GM19238 (cell line): ENCODE data around the gene ID1.
"Not testable (repeated sequence)": the region's sequence is repeated elsewhere in the genome, so short reads cannot be mapped to it uniquely, and the experiment has no call there.

Experiments
- DNase-seq: peaks from one replicate; pipeline ENCODE4 v3.0.0; 2011; ENCODE audit warnings: low spot score; ENCODE audit not compliant: insufficient read length

The ID1 gene

GRCh38 chr20:31573555-31574321 lies 31.4 kb upstream of the ID1 start:
- DNase-seq: no peak

DNA sequence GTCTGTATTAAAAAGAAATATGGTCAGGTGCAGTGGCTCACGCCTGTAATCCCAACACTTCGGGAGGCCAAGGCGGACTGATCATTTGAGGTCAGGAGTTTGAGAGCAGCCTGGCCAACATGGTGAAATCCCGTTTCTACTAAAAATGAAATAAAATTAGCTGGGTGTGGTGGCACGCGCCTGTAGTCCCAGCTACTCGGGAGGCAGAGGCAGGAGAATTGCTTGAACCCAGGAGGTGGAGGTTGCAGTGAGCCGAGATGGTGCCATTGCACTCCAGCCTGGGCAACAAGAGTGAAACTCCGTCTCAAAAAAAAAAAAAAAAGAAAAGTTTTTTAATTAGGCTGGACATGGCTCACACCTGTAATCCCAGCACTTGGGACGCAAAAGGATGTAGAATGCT lies 30.1 kb upstream of the ID1 start:
- not testable (repeated sequence) for DNase-seq

DNA sequence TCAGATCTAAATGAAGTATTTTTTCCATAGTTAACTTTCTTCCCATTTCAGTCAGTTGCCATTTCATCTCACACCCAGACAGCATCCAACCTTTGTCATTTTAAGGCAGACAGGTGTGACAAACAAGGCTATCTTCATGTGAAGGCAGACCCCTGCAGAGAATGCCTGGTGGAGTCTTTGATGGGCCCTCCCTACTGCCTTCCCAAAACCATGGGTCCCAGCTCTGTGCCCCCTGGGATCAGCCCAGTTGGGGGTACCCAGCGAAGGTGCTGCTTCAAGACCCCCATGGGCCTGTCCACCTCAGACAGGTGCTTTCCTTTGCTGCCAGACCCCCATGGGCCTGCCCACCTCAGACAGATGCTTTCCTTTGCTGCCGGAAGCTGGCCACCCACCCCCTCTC lies 28.3 kb upstream of the ID1 start:
- DNase-seq: no peak

- DNase-seq: no peak
Observed at GRCh38 chr20:31577194-31577593, 27.9 kb upstream of the ID1 start.

- no peak for DNase-seq
Observed at GRCh38 chr20:31578448-31579138, 26.5 kb upstream of the ID1 start.

DNA sequence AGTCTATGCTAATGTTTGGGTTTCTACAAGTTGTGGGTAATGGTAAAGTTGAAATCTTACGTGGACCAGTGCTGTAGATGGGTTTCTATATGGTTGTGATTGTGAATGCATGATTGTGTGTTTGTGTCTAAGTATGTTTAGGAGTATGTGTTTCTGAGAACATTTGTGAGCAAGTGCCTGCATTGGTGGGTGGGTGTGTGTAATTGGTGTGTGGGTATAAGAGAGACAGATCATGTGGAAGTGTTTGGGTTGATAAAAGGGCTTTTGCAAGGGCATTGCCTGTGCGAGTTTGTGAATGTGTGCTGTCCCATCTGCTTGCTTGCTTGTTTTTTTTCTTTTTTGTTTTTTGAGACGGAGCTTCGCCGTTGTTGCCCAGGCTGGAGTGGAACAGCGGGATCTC lies 25.8 kb upstream of the ID1 start:
- DNase-seq: no peak

GRCh38 chr20:31579941-31580651 lies 25.0 kb upstream of the ID1 start:
- DNase-seq: not testable (repeated sequence)

DNA sequence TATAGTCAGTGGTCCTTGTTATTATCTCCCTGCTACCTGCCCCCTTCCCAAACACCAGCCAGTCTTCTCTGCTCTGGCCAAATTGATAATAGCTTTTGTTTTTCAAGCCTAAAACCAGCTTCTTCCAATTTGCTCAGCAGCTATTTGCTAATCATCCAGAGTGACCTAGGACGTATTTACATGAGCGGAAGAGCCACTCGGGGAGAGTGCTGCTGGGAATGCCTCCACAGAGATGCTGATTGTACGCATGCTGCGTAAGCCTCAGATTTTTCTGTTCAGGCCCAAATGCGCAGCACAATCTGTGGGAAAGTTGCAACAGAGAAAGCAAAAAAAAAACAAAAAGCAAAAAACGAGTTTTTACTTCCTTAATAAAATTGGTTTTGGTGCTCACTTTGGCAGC lies 24.4 kb upstream of the ID1 start:
- no peak for DNase-seq

DNA sequence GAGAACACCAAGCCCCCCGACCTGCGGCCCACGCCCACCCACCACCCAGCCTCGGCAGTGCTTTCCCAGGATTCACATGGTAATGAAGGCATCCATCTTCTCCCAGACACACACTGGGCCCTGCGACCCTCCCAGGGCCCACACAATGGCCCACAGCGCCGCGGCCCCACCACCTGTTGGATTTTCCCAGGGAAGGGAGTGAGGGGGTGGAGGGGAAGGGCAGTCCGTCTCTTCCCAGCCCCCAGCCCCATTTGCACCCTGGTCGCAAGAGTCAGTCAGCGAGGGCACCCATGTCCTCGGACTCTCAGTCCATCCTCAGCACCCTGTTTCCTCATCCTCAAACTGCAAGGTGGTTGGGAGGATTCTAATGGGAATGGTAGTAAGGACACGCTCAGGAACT lies 23.7 kb upstream of the ID1 start:
- no peak for DNase-seq

GRCh38 chr20:31587545-31588389 lies 17.3 kb upstream of the ID1 start:
- DNase-seq: no peak

DNA sequence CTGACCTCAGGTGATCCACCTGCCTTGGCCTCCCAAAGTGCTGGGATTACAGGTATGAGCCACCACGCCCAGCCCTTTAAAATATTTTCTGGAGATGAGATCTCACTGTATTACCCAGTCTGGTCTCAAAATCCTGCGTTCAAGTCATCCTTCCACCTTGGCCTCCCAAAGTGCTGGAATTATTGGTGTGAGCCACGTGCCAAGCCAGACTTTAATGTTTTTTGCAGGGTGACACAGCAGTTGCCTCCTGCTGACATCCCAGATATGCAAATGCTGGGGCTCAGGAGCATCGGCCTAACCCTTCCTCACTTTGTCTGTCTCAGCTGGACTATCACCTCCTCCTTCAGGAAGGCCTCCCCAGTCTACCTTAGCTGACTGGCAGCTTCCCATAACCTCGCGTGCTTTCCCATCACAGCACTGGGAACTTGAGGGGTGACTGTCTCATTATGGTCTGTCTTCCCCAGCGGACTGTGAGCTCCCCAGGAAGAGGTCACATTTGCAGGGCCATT lies 14.3 kb upstream of the ID1 start:
- no peak for DNase-seq

DNA sequence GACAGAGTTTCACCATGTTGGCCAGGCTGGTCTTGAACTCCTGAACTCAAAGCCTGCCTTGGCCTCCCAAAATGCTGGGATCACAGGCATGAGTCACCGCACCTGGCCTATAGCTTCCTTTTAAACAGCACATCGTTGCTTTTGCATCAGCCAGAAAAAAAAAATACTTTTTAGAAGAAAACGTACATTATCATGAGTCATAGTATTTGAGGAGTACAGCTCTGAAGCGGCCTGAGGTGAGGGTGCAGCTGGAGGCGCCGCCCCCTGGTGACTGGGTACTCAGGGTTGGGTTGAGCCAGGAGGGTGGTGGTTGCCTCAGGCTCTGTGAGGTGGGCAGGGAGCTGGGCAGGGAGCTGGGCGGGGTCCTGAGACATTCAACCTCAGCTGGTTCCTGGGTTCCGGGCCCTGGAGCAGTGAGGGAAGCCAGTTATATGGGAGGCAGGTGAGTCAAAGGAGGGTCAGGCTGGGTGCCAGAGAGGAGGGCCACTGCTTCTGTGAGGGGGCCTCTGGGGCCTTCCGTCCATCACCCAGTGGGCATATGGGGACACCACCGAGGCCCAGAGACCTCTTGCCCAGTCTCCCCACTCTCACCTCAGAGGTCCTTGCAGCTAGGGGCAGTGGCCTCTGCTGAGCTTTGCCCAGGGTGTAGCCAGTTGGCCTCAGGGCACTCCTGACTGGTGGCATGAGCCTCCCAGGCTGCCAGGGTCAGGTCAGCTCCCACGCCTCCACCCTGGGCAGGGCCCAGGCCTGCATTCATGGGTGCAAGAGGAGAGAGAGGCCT lies 11.7 kb upstream of the ID1 start:
- no peak for DNase-seq

DNA sequence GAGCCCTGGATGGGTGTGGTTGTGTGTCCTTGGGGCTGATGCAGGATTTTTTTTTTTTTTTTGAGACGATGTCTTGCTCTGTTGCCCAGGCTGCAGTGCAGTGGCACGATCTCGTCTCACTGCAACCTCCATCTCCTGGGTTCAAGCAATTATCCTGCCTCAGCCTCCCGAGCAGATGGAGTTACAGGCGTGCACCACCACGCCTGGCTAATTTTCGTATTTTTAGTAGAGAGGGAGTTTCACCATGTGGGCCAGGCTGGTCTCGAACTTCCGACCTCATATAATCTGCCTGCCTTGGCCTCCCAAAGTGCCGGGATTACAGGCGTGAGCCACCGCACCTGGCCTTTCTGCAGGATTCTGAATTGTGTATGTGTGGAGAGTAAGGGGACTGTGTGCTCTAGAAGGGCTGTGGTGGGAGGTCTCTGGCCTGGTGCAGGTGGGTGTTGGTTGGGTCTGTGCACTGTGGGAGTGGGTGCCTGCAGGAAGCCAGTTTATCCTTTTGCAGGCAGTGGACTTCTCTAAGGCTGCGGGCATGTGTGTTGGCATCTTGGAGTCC lies 11.0 kb upstream of the ID1 start:
- DNase-seq: no peak

DNA sequence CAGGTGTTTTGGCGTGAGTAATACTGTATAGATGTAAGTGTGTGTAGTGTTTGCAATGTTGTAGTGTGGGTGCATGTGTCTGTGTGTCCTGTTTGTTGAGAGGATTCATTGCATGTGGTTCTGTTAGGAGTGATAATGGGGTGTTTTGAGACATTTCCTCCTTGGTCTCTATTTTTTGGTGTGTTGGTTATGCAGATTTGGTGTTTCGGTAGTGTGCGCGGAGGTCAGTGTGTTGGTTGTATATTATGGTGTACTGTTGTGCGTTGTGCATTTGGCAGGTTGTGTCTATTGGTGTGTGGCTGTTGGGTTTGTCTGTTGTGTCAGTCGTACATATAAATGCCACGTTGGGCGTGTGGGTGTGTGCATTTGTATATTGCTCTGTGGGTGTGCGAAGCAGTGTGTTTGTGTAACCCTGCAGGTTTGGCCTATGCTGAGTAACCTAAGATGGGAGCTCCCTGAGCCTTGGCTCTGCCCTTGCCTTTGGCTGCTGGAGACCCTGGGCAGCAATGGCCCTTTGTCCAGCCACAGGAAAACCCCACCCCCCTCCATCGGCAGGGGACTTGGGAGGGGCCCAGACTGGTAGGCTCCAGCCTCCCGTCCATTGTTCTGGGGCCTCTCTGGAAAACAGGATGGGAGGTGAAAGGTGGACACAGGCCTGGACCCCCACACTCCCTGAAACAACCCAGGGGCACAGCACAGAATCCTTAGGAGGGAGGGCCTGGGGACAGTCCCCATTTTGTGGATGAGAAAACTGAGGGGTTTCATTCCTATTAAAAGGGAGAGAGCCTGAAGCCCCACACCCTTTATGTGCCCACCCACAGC lies 10.3 kb upstream of the ID1 start:
- DNase-seq: no peak

- no peak for DNase-seq
Observed at GRCh38 chr20:31595380-31595653, 9.8 kb upstream of the ID1 start.

GRCh38 chr20:31595654-31596411 lies 9.3 kb upstream of the ID1 start:
- DNase-seq: no peak

DNA sequence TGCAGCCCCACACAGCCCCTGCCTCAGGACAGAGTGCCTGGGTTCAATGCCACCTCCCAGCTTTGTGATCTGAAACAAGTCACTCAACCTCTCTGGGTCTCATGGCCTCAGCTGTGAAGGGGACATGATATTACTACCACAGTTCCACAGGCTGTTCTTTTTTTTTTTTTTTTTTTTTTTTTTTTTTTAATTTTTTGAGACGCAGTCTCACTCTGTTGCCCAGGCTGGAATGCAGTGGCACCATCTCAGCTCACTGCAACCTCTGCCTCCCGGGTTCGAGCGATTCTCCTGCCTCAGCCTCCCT lies 8.7 kb upstream of the ID1 start:
- DNase-seq: not testable (repeated sequence)

GRCh38 chr20:31596831-31597480 lies 8.1 kb upstream of the ID1 start:
- DNase-seq: no peak

DNA sequence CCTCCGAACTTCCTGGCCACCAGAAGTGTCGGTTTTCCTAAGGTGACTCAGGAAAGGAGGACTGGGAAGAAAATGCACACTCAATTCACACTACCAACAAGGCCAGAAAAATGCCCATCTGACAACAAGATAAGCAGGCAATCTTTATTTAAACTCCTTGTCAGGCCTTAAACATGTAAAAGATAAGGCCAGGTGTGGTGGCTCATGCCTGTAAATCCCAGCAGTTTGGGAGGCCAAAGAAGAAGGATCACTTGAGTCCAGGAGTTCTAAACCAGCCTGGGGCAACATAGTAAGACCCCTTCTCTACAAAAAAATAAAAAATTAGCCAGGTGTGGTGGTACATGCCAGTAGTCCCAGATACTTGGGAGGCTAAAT lies 7.6 kb upstream of the ID1 start:
- no peak for DNase-seq
